Activated CD8-positive, alpha-beta memory T cell treated with anti-CD3 and anti-CD28 coated beads for 36 hours (primary cell): ENCODE data around the gene UBE2O. TPM values are rescaled to one million over a fixed set of nuclear protein-coding genes. Genes with fewer than 3 reads are reported as not detected.

Experiments
- CTCF ChIA-PET: fragments of 350-600 bp; sonication (Branson Sonifier 250); formaldehyde crosslinking; loops from one replicate; lab custom pipeline; 2021; ENCODE audit warnings: antibody characterized with exemption; lab: Charles Lee
- POLR2A ChIA-PET: fragments of 350-600 bp; sonication (Branson Sonifier 250); formaldehyde crosslinking; loops from one replicate; lab custom pipeline; 2021; ENCODE audit warnings: antibody characterized with exemption; lab: Charles Lee
- total RNA-seq, 2 experiments: library from RNA; stranded (reverse); gene quantifications; one replicate each; pipeline ENCODE4 v1.2.3, GENCODE V29; 2021

UBE2O gene
- total RNA-seq, 2 experiments from 2014 or later: 40.5 to 41.6 TPM

DNA sequence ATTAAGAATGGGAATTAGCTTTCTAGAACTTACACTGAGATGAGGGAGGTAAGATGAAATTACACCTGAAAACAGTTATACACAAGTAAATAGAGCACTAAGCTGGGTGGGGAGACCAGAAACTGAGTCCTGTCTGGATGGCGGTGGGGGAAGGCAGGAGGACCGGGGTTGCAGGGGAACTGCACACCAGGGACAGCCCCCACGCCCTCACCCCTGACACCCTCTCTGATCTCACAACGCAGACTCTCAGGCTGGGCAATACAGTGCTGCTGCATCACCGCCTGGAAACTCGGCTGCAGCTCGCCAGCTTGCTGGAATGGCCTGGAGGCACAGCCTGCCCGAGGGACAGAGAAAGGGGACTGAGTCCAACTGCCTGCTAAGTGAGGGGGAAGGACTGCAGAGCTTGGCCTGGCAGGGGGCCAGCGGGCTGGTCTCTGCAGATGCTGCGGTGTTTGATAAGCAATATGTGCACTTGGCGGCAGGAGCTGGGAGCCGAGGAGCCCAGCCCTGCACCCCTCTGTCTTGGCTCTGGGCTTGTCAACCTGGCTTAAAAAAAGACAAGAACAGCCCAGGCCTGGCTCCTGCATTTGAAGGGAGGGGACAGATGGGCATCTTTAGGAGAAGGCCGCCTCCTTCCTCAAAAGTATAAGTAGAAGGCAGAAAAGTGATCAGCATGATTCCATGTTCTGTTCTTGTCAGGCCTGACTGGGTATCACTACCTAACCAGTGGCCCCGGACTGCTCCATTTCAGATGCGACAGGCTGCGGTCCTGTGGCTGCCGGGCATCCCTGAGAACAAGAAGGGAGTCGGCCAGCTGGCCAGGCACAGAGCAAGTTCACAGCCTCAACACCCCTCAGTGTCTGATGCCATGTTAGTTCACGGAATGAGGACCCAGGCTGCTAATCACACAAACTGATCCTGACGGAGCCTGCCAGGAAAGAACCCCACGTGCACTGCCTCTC is 38.3 kb downstream of the UBE2O start:
- CTCF ChIA-PET: interaction anchor here (0.9 to 5.0 kb wide), 4 partner anchors 10 to 51 kb away, joined by 3 to 18 read pairs (median 4); no protein-coding TSS in a partner anchor
- POLR2A ChIA-PET: no interaction called here

DNA sequence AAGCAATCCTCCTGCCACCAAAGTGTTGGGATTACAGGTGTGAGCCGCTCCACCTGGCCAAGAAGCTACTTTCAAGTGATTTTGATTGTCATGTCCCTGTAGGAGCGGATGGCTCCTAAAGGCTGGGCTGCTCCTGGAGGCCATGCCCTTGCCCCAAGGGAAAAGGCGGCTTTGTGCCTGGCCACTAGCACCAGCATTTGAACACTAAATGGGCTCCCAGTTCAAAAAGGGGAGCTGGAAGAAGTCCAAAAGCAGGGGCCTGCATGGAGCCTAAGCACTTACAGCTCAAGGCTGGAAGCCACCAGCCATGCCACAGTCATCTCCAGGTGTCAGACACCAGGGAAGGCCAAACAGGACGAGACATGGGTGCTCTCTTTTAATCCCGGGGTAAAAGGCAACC is 41.7 kb downstream of the UBE2O start:
- ChIA-PET POLR2A (no interaction called here), CTCF (interaction anchor here (0.5 to 5.0 kb wide), 6 partner anchors 10 to 96 kb away, joined by 3 to 18 read pairs (median 4); no protein-coding TSS in a partner anchor)

GRCh38 chr17:76410328-76410965 is 42.5 kb downstream of the UBE2O start:
- CTCF ChIA-PET: interaction anchor here (1.1 to 5.0 kb wide), 4 partner anchors 12 to 97 kb away, joined by 3 to 18 read pairs (median 6); no protein-coding TSS in a partner anchor
- POLR2A ChIA-PET: no interaction called here

- CTCF ChIA-PET: interaction anchor here (0.6 to 1.8 kb wide), 12 partner anchors 10 to 97 kb away, joined by 3 to 12 read pairs (median 4); partner anchors contain the start of gene UBE2O
- POLR2A ChIA-PET: no interaction called here
These were observed 44.7 kb downstream of the UBE2O start for GRCh38 chr17:76408037-76408849.

DNA sequence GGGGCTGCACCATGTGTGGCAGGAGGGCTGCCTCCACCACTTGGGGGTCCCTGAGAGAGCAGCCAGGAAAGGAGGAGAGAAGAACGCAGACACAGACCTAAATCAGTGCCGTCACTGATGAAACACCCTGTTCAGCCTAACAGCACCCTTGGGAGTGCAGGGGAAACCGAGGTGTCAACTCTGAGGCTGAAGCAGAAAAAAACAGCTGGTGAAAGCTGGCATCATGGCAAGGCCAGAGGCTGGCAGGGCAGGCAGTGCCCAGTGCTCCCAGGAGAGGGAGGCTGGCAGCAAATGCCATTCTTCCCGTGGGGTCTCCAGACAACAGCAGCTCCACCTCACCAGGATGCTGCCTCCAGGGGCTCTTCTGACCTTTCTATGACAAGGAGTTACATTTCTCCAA is 45.4 kb downstream of the UBE2O start:
- ChIA-PET CTCF (interaction anchor here (1.0 to 1.8 kb wide), 5 partner anchors 10 to 99 kb away, joined by 3 to 12 read pairs (median 3); partner anchors contain the start of gene QRICH2), POLR2A (no interaction called here)

DNA sequence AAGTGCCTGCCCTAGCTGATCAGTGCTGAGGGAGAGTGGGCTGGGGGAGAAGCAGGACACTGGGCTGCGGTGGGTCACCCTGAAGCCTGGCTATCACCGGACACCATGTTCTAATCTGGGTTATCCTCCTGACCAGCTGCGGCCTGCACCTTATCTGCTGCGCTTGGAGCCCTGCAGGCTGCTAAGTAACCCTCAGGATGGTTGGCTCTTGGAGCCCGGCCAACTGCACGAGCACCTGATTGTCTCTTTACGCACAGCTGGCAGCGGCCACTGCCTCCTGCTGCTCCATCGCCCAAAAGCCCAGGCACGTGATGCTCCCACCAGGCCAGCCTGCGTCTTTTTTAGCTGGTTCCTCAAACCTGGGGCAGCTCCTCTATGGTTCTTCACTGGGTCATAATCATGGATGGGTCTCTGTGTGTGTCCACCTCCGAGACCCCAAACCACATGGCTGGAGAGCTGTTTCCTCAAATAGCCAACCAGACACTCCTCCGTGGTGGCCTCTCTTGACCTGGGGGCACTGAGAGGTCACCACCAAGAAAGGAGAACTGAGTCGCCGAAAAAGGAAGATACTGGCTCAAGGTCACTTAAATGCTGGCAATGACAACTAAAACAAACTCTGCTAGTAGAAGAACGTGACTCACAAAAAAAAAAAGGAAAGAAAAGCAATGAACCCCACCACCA is 46.8 kb downstream of the UBE2O start:
- ChIA-PET POLR2A (no interaction called here), CTCF (interaction anchor here (0.8 to 1.5 kb wide), 2 partner anchors 30 to 99 kb away, joined by 3 to 4 read pairs; no protein-coding TSS in a partner anchor)

GRCh38 chr17:76405607-76405966 is 47.4 kb downstream of the UBE2O start:
- POLR2A ChIA-PET: no interaction called here
- CTCF ChIA-PET: interaction anchor here (0.8 to 1.5 kb wide), 2 partner anchors 30 to 100 kb away, joined by 3 to 4 read pairs; no protein-coding TSS in a partner anchor

- ChIA-PET POLR2A (no interaction called here), CTCF (interaction anchor here (0.8 to 1.5 kb wide), 2 partner anchors 31 to 101 kb away, joined by 3 to 4 read pairs; no protein-coding TSS in a partner anchor)
These were observed 47.9 kb downstream of the UBE2O start for GRCh38 chr17:76404976-76405563.

DNA sequence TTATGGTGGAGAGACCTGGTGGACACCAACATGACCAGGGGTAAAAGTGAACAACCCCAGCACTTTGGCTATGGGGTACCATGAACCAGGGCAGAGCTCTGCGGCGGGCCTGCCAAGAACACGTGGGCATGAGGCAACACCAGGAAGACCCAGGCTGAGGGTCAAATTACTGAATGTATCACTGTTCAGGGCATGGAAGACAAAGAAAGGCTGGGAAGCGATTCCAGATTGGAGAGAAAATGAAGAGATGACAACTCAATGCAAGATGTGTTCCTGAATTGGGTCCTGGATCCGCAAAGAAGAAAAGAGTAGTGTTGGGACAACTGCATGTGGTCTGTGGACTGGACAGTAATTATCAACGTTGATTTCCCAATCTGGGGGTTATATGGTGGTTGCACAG is 48.7 kb downstream of the UBE2O start:
- ChIA-PET CTCF (interaction anchor here (1.0 kb wide), 1 partner anchor 103 kb away, joined by 3 read pairs; no protein-coding TSS in a partner anchor), POLR2A (no interaction called here)

GRCh38 chr17:76402711-76403110 is 50.2 kb downstream of the UBE2O start:
- CTCF ChIA-PET: no interaction called here
- POLR2A ChIA-PET: no interaction called here

GRCh38 chr17:76399175-76400172 is 53.5 kb downstream of the UBE2O start:
- CTCF ChIA-PET: interaction anchor here (1.4 to 6.1 kb wide), 9 partner anchors 13 to 386 kb away, joined by 4 to 77 read pairs (median 15); partner anchors contain the start of genes PRPSAP1 and SPHK1
- POLR2A ChIA-PET: no interaction called here

DNA sequence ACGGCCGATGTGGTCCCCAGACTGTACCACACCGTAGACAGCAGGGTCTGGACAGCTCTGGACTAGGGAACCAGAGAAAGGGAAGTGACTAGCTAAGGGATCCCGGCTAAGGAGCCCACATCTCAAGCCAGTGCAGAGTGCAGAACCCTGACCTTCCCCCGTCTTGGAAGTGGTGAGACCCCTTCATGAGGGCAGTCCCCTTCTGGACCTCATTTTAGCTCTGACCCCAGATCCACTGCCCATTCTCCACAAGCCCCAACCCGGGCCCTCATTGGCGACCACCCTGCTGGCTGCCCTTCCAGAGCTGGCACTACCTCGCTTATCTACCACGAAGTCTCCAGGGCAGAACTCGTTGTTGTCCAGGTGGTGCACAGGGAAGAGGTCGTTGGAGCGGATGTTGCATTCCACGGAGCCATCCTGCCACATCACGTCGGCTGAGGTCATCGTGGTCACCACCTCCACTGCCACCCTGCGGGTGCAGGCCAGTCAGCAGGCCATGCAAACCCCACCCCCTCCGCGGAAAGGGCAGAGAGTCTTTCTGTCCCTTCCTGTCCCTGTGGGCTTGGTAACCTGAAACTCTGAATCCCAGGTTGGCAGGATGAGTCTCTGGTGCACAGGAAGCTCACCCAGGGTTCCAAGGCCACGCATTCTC is 54.3 kb downstream of the UBE2O start:
- POLR2A ChIA-PET: interaction anchor here (0.9 kb wide), 1 partner anchor 94 kb away, joined by 5 read pairs; no protein-coding TSS in a partner anchor
- CTCF ChIA-PET: interaction anchor here (0.8 to 6.1 kb wide), 24 partner anchors 10 to 385 kb away, joined by 3 to 77 read pairs (median 4); partner anchors contain the start of genes AANAT, PRPSAP1 and SPHK1

DNA sequence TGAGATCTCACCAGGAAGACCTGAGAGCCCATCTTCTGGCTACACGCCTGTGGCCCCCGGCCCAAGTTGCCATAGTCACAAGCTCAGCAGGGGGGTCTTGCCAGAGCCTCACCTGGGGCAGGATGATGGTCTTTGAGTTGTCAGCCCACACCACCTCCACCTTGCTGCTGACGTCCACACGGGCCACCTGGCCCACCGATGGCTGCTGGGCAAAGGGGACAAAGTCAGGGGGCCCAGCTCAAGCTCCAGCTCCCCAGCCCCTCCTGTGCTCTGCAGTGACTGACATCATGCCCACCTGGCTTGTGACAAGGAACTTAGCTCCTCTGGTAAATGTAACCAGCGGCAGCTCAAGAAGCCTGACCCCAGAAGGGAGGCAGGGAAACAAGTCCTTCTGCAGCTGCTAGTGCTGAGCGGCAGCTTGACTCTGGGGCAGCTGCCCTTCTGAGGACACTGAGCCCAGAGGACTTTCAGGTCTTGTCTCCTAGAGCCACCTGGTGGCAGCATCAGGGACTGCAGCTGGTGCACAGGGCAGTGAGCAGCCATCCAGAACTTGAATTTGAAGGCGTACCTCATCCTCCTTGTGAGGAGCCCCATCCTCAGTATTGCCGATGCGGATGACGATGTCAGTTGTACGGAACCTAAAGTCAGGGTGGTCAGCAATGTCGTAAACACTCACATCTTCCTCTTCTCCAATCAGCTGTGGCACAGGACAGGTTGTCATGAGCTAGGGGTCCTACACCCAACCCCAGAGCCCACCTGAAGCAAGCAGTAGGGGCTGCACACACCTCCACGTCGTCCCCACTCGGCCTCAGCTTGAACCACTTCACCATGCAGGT is 55.0 kb downstream of the UBE2O start:
- ChIA-PET CTCF (interaction anchor here (0.8 to 6.1 kb wide), 31 partner anchors 10 to 385 kb away, joined by 3 to 77 read pairs (median 4); partner anchors contain the start of genes AANAT, PRPSAP1 and SPHK1), POLR2A (interaction anchor here (0.9 to 1.0 kb wide), 2 partner anchors 12 to 94 kb away, joined by 3 to 5 read pairs; no protein-coding TSS in a partner anchor)

DNA sequence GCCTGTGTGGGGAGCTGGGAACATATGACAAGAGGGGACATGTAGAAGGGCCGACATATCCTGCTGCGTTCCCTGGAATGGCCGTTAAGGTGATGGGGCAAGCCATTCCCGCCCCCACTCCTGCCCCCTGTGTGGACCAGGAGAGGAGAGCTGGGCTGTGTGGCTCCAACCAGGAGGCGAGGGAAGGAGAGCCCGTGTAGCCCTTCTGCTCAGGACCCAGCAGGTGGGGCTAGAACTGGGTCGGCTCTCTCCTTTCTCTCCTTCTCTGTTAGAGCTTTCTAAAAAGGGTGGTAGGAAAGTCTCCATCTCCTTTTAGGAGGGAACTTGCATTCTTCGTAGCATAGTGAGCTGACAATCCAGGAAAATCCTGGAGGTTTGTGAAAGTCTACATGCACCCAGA is 55.8 kb downstream of the UBE2O start:
- CTCF ChIA-PET: interaction anchor here (0.6 to 6.1 kb wide), 18 partner anchors 10 to 378 kb away, joined by 3 to 77 read pairs (median 4); partner anchors contain the start of genes AANAT, PRPSAP1 and SPHK1
- POLR2A ChIA-PET: interaction anchor here (1.0 kb wide), 1 partner anchor 12 kb away, joined by 3 read pairs; no protein-coding TSS in a partner anchor
